GM04503 (cell line): ENCODE data around the gene IFFO2.

Experiments
- DNase-seq: peaks from one replicate; pipeline ENCODE4 v3.0.0-alpha.2; 2012; ENCODE audit warnings: low read depth

IFFO2 gene

DNA sequence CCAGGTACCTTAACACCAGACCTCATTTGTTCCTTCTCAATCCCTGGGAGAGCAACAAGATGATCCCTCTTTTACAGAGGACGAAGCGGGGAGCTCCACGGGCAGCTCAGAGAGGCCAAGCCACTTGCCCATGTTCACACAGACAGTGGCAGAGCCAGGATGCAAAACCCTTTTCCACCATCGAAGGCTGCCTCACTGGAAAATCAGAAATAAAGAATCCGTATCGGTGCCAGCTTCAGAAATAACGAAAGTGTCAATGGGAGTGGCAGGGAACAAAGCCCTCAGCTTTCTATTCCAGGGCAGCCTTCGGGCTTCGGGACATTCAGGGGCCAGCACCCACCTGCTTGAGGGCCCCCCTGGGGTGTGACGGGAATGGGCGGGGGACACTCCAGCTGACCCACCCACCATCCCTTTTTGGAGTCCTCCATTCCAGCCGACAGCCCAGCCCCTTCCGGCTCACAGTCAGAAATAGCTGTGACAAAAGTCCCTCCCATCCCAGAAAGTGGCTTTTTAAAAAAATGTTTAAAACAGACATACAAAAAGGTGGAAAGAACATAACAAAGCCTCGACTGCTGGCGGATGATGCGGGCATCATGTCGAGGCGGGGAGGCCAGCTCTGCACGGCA is 6.0 kb downstream of the IFFO2 start:
- DNase-seq = no peak

- no peak for DNase-seq
Observed at GRCh38 chr1:18949686-18950400, 6.6 kb downstream of the IFFO2 start.

GRCh38 chr1:18948913-18949685 is 7.4 kb downstream of the IFFO2 start:
- DNase-seq = no peak

GRCh38 chr1:18948048-18948912 is 8.2 kb downstream of the IFFO2 start:
- no peak for DNase-seq

DNA sequence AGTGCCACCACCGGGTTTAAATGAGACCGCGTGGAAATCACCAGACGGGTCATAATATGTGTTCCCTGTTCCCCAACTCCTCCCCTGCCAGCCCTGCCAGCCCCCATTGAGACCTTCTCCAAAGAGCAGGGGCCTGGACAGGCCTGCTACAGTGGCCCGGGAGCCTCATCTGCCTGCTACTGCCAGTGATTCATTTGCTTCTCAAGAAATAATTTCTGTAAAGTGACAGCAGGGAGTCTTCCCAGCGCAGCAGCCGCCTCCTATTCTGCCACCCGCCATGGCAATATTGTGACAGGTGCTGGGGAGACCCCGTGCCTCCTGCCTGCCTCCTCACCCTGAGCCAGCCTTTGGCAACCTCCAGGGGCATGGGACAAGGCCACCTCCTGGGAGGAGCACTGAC is 8.9 kb downstream of the IFFO2 start:
- DNase-seq = no peak

DNA sequence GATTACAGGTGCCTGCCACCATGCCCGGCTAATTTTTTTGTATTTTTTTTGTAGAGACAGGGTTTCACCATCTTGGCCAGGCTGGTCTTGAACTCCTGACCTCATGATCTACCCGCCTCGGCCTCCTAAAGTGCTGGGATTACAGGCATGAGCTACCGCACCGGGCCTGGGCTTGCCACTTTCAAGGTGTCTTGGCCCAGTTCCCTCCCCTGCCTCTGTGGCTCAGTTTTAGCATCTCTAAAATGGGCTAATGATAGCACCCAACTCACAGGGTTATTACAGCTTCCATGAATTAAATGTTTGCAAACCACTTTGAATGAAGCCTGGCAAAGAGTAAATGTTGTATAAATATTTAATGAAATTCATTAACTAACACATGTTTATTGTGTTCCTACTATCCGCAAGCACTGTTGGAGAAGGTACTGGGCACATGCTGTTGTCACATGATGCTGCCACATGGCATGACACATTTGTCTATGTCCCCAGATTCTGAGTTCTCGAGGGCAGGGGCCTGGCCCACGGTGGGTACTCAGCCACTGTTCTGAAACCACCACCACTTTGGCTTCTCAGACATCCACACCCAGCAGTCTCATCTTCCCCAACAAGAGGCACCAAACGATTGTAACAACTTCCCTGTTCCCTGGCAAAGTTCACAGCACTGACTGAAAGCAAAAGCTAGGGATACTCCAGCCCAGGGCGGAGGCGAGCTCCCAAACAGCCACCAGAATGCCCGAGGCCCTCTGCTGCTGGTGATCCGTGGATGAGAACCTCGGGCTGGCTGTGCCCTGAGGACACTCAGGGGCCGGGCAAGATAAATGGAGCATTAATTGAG is 9.7 kb downstream of the IFFO2 start:
- no peak for DNase-seq

DNA sequence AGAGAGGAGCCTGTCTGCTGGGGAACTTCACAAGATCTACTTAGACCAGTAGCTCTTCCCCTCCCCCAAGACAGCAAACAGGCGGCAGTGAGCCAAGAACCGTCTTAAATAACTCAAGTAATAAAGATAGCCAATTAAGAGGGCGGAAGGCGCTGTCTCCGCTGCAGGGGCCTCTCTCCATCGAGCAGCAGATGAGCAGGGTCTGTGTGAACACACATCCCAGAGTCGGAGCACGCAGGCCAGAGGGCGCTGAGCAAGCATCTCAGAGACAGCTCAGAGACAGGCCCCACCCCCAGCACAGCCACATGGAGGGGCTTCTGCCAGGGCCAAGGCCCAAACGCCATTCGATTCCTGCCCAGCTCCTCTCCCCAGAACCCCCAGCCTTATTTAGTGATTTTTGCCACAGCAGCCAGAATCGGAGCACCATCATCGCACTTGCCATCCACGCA is 11.1 kb downstream of the IFFO2 start:
- DNase-seq = no peak

DNA sequence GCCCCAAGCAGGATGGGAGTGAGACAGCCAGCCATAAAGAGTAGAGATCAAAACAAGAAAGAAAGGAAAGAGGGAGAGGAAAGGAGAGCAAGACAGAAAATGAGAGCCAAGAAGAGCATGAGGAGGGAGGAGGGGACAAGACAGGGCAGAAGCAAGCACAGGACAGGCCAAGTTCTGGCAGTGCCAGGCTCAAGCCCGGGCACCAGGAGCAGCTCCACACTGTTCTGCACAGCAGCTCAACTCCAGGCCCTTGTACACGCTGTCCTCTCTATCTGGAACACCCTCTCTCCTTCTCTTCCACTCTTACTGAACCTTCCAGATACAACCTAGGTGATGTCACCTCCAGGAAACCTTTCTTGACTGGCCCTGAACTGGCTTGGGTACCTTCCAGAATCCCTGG is 11.7 kb downstream of the IFFO2 start:
- DNase-seq = no peak

DNA sequence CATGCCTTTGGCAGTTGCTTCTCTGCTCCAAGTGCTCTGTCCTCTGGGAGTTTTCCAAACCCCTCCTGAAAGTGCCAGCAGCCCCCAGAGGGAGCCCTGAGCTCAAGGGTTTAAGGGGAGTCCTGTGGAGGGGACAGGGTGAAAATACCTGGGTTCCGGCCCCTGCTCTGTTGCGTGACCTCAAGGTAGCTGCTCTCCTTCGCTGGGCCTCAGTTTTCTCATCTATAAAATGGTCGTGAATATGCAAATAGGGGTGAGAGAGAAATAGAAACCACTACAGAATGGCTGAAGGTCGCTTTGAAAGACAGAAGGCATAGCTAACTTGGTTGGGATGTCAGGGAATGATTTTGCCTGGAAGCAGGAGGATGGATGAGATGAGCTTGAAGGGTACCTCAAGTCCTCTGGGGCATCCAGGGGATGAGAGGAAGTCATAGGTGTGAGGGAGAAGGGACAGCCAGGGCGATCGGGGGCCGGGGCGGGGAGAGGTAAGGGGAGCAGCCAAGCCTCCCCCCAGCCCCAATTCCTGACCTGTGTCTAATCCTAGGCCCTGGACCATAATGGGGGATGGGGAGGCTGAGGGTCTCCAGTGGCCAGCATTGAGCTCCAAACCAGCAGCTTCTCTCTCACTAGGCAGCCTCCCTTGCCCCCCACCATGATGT is 12.4 kb downstream of the IFFO2 start:
- no peak for DNase-seq

GRCh38 chr1:18943162-18943561 is 13.3 kb downstream of the IFFO2 start:
- no peak for DNase-seq

DNA sequence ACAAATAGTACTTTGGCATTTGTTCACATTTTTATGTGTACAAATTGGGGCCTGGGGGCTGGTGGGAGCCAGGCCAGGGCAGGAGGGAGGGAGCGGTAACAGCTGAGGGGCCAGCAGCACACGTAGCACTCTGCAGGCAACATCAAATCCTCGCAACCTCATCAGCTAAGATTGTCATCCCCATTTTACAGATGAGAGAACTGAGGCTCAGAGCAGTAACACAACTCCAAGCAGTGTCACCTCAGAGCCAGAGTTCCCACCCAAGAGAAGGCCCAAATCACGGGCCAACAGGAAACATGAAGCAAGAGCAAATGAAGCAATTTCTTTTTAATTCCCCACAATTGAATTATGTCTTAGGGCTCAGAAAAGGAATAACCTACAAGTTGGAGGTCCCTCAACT is 14.1 kb downstream of the IFFO2 start:
- DNase-seq = no peak

DNA sequence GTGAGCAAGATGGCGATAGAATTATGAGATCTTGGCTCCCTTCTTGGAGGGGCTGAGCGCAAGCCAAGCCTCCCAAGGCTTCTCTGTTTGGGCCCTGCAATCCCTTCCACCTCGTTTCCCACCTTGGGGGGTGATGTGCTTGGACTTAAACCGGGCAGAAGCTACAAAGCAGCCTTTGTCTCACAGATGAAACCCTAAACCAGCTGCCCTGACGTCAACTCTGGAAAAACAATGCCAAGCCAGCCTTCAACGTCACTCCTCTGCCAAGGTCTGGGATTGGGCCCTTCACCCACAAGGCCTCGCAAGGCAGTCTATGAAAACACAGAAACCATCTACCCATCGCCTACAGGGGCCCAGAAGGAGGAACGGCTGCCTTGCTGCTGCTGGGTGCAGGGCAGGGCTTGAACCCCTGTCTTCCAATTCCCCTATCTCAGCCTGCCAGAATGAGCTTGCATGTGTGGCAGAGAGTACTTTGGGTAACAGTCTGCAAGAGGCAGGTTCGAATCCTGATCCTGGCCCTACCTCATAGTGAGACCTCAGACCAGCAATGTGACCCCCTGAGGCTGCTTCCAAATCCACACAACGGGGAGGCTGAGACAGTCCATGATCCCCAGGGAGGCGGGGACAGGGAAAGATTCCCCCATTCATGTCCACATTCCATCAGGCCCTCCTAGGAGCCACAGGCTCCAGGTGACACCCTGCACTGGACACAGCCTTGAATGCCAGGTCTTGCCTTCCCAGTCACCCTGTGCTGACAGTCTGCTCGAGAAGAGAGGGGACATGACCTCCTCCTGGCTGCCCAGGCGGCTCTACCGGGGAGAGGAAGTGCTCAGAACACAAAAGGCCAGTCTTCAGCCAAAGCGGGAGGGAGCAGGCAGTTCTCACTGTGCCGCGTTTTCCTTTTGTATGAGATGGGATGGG is 15.0 kb downstream of the IFFO2 start:
- DNase-seq = no peak

GRCh38 chr1:18940303-18941020 is 16.0 kb downstream of the IFFO2 start:
- DNase-seq = no peak

- no peak for DNase-seq
Observed at GRCh38 chr1:18939398-18940302, 16.8 kb downstream of the IFFO2 start.

DNA sequence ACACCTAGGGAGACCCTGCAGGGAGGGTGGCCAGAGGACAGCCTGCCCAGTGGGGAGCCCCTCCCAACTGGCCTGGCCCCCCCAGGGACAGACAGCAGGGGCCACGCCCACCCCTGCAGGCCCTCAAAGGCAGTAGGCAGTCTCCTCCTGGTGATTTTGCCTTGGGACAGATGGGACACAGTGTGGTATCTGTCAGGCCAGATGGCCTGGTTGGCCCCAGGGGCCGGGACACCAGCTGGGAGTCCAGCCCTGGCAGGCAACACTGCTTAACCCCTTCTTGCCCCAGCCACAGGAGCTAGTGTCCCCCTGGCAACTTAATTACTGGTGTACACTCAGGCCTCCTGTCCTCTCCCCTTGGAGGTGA is 17.8 kb downstream of the IFFO2 start:
- DNase-seq = no peak

DNA sequence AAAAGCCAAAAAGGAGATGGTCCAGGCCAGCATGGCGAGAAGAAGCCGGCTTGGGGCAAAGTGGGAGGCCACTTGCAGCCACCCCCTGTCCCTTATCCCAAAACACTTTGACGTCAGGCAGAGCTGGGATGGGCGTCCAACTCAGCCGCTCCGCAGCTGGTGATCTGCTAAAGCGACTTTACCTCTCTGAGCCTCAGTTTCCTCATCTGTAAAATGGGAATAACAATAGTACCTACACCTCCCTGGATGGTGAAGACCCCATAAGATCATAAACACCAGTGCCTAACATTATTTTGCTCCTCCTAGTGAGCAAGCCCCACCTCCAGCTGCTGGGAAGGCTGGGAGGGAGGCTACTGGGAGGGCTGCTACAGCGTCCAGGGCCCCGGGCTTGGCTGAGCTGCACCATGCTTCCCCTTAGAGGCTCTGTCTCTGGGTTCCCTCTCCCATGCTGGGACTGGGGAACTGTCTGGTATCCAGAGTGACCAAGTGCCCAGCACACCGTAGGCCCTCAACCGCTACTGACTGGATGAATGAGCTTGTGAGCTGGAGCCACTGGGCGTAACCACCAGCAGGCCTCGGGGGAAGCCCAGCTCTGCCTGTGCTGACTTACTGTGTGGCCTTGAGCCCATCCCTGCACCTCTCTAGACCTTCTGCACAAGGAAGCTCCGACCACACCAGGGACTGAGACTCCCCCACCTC is 18.3 kb downstream of the IFFO2 start:
- no peak for DNase-seq

GRCh38 chr1:18937539-18937938 is 18.9 kb downstream of the IFFO2 start:
- no peak for DNase-seq
